Astrocyte (in vitro differentiated cells and primary cell): Measurements from ENCODE around the gene KRCC1. TPM values are rescaled to one million over a fixed set of nuclear protein-coding genes. Genes with fewer than 3 reads are reported as not detected.

Source experiments
- DNase-seq: peaks from one replicate; pipeline ENCODE4 v3.0.0-alpha.2; 2010; ENCODE audit warnings: low read depth
- FAIRE-seq: peaks from 2 replicates; lab custom pipeline; 2011; peaks lifted over from hg19 to GRCh38; lab: Jason Lieb, UNC
- H2AFZ ChIP-seq: 2 replicates; pipeline ENCODE4 v1.6.0; 2012; ENCODE audit warnings: low read depth, low read length, inconsistent platforms
- H3K27ac ChIP-seq: 2 replicates; pipeline ENCODE4 v1.5.1; 2011; ENCODE audit warnings: low read depth, low read length, inconsistent platforms
- H3K27me3 ChIP-seq: 2 replicates; pipeline ENCODE4 v1.6.0; 2011; ENCODE audit warnings: low read length, inconsistent platforms; ENCODE audit not compliant: insufficient read depth
- H3K36me3 ChIP-seq: 2 replicates; pipeline ENCODE4 v1.5.1; 2011; ENCODE audit warnings: low read length, inconsistent platforms; ENCODE audit not compliant: insufficient read depth
- H3K4me1 ChIP-seq: 2 replicates; pipeline ENCODE4 v1.5.1; 2011; ENCODE audit warnings: low read length, inconsistent platforms; ENCODE audit not compliant: insufficient read depth
- H3K4me2 ChIP-seq: 2 replicates; pipeline ENCODE4 v1.6.0; 2012; ENCODE audit warnings: low read length, inconsistent platforms
- H3K4me3 ChIP-seq: 2 replicates; pipeline ENCODE4 v1.5.1; 2011; ENCODE audit warnings: low read depth, mild to moderate bottlenecking, low read length, inconsistent platforms; ENCODE audit not compliant: insufficient read depth
- H3K79me2 ChIP-seq: 2 replicates; pipeline ENCODE4 v1.6.0; 2012; ENCODE audit warnings: mild to moderate bottlenecking, low read length, inconsistent platforms; ENCODE audit not compliant: insufficient read depth
- H3K9ac ChIP-seq: 2 replicates; pipeline ENCODE4 v1.6.0; 2012; ENCODE audit warnings: mild to moderate bottlenecking, low read length, inconsistent platforms
- H3K9me3 ChIP-seq: 2 replicates; pipeline ENCODE4 v1.5.1; 2012; ENCODE audit warnings: low read depth, mild to moderate bottlenecking, low read length, inconsistent platforms; ENCODE audit not compliant: insufficient read depth
- H4K20me1 ChIP-seq: 2 replicates; pipeline ENCODE4 v1.6.0; 2012; ENCODE audit warnings: low read length, inconsistent platforms; ENCODE audit not compliant: insufficient read depth
- H3K27ac Mint-ChIP-seq: one replicate; pipeline ENCODE4 v1.8.0; 2021; ENCODE audit warnings: mild to moderate bottlenecking, mixed read lengths; ENCODE audit not compliant: unreplicated experiment
- H3K27me3 Mint-ChIP-seq: one replicate; pipeline ENCODE4 v1.8.0; 2021; ENCODE audit warnings: low read depth, mixed read lengths; ENCODE audit not compliant: unreplicated experiment
- H3K36me3 Mint-ChIP-seq: one replicate; pipeline ENCODE4 v1.8.0; 2021; ENCODE audit warnings: low read depth, mixed read lengths; ENCODE audit not compliant: unreplicated experiment
- H3K4me1 Mint-ChIP-seq: one replicate; pipeline ENCODE4 v1.8.0; 2021; ENCODE audit warnings: low read depth, mixed read lengths; ENCODE audit not compliant: unreplicated experiment
- H3K4me3 Mint-ChIP-seq: one replicate; pipeline ENCODE4 v1.8.0; 2021; ENCODE audit warnings: mild to moderate bottlenecking, moderate library complexity, mixed read lengths; ENCODE audit not compliant: unreplicated experiment
- H3K9me3 Mint-ChIP-seq: one replicate; pipeline ENCODE4 v1.8.0; 2021; ENCODE audit warnings: mild to moderate bottlenecking, mixed read lengths; ENCODE audit not compliant: unreplicated experiment
- EZH2 ChIP-seq: IDR thresholded peaks from 2 replicates; pipeline ENCODE4 v1.6.1; 2012; ENCODE audit warnings: mild to moderate bottlenecking, low read length, inconsistent platforms; ENCODE audit not compliant: insufficient read depth
- total RNA-seq: library from RNA; stranded (reverse); gene quantifications from 2 replicates; pipeline ENCODE4 v1.2.1, GENCODE V29; 2021
- TF ChIP-seq, protein P1 (sequence below): IDR thresholded peaks from 2 replicates; pipeline ENCODE4 v1.5.1; 2011; ENCODE audit warnings: low read depth, mild to moderate bottlenecking, inconsistent platforms, low read length, moderate library complexity; ENCODE audit not compliant: insufficient read depth

The KRCC1 gene
- total RNA-seq, 1 donor from 2014 or later, result 17.7 TPM

DNA sequence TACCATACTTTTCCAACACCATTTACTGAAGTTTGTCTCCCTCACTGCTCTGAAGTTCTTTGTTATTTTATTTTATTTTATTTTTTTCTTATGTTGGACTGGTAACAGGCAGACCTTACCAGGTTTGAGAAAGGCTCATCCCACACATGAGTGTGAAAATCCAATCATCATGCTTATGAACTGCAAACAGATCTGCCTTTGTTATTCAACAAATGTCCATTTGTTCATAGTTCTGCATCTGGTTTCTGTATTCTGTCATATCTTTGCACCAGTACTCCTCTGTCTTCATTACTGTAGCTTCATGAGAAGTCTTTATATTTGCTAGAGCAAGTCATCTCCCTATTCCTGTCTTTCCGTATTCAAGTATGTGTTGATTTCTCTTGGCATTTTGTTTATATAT is 44.6 kb downstream of the KRCC1 start:
- H3K79me2 ChIP-seq, result no peaks in the 10 kb centered on the region
- H3K9me3 ChIP-seq, result no peaks in the 10 kb centered on the region
- H3K9ac ChIP-seq, result no peak overlapping the region
- H3K36me3 Mint-ChIP-seq, result no peaks in the 10 kb centered on the region
- DNase-seq, result no peak
- no peak for FAIRE-seq
- no peak overlapping the region for H3K4me2 ChIP-seq
- H3K27me3 Mint-ChIP-seq, result no peaks in the 10 kb centered on the region
- no peaks in the 10 kb centered on the region for H3K9me3 Mint-ChIP-seq
- no peak overlapping the region for H3K27ac Mint-ChIP-seq
- H3K4me3 ChIP-seq, result no peak overlapping the region
- no peaks in the 10 kb centered on the region for H3K4me1 ChIP-seq
- H4K20me1 ChIP-seq, result no peaks in the 10 kb centered on the region
- H3K4me1 Mint-ChIP-seq, result no peaks in the 10 kb centered on the region
- TF ChIP-seq, protein P1, sequence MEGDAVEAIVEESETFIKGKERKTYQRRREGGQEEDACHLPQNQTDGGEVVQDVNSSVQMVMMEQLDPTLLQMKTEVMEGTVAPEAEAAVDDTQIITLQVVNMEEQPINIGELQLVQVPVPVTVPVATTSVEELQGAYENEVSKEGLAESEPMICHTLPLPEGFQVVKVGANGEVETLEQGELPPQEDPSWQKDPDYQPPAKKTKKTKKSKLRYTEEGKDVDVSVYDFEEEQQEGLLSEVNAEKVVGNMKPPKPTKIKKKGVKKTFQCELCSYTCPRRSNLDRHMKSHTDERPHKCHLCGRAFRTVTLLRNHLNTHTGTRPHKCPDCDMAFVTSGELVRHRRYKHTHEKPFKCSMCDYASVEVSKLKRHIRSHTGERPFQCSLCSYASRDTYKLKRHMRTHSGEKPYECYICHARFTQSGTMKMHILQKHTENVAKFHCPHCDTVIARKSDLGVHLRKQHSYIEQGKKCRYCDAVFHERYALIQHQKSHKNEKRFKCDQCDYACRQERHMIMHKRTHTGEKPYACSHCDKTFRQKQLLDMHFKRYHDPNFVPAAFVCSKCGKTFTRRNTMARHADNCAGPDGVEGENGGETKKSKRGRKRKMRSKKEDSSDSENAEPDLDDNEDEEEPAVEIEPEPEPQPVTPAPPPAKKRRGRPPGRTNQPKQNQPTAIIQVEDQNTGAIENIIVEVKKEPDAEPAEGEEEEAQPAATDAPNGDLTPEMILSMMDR, result no peak
- no peak for TF ChIP-seq EZH2
- no peak overlapping the region for H3K27ac ChIP-seq
- no peak overlapping the region for H3K4me3 Mint-ChIP-seq
- peaks cover 8% of the 10 kb centered on the region for H3K27me3 ChIP-seq
- H3K36me3 ChIP-seq, result no peaks in the 10 kb centered on the region
- no peak overlapping the region for H2AFZ ChIP-seq

DNA sequence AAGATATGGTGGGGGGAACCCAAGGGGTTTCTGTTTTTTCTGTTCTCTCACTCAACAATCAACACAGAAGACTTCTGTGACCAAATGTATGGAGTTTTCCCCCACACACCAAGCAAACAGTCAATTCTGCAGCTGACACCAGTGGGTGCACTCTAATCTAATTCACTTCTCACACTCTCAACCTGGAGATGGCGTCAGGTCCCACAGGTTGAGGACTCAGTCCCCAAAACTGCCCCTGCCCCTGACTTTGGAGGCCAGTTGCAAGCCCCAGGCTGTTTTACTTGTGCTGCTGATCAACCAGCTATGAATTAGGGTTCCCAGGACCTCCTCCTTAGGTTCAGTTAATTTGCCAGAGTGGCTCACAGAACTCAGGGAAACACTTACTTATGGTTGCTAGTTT is 45.4 kb downstream of the KRCC1 start:
- Mint-ChIP-seq H3K27ac (no peak overlapping the region), H3K9me3 (no peaks in the 10 kb centered on the region), H3K27me3 (no peaks in the 10 kb centered on the region), H3K36me3 (no peaks in the 10 kb centered on the region), H3K4me1 (no peaks in the 10 kb centered on the region), H3K4me3 (no peak overlapping the region)
- Histone ChIP-seq H3K4me3 (no peak overlapping the region), H3K9me3 (no peaks in the 10 kb centered on the region), H3K4me2 (no peak overlapping the region), H3K9ac (no peak overlapping the region), H4K20me1 (no peaks in the 10 kb centered on the region), H3K79me2 (no peaks in the 10 kb centered on the region), H2AFZ (no peak overlapping the region), H3K27me3 (peaks cover 8% of the 10 kb centered on the region), H3K36me3 (no peaks in the 10 kb centered on the region), H3K27ac (no peak overlapping the region), H3K4me1 (no peaks in the 10 kb centered on the region)
- no peak for TF ChIP-seq EZH2
- TF ChIP-seq, protein P1, result no peak
- FAIRE-seq (no peak), DNase-seq (no peak)

DNA sequence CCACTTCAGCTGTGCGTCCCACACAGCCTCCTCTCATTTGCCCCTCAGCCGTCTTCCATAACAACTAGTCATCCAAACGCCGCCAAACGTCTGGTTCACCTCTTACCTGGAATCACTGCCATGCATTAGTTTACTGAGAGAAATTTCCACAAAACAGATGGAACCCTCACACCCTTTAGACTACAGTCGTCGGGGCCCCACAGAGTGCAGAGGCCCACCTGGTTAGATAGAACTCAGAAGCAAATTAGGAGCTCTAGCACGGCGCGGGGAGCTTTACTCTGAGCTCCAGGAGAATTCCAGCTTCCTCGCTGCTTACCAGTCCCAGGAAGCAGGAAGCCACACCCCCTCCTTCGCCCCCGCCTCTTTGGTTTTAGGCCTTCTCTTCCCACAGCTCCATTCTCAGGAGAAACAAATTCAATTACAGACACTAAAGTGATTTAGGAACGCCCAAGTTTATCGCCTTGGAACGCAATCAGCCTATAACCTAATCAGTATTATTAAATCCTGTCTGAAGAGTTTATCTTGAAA is 48.6 kb downstream of the KRCC1 start:
- Histone ChIP-seq H3K9ac (no peak overlapping the region), H3K4me2 (no peak overlapping the region), H2AFZ (no peak overlapping the region), H4K20me1 (no peaks in the 10 kb centered on the region), H3K27me3 (peaks cover 8% of the 10 kb centered on the region), H3K27ac (no peak overlapping the region), H3K4me3 (no peak overlapping the region), H3K9me3 (no peaks in the 10 kb centered on the region), H3K79me2 (no peaks in the 10 kb centered on the region), H3K36me3 (no peaks in the 10 kb centered on the region), H3K4me1 (no peaks in the 10 kb centered on the region)
- no peak overlapping the region for H3K4me3 Mint-ChIP-seq
- H3K36me3 Mint-ChIP-seq, result no peaks in the 10 kb centered on the region
- no peaks in the 10 kb centered on the region for H3K9me3 Mint-ChIP-seq
- TF ChIP-seq EZH2, result no peak
- TF ChIP-seq, protein P1, result no peak
- H3K27ac Mint-ChIP-seq, result no peak overlapping the region
- peaks cover 2% of the 10 kb centered on the region for H3K4me1 Mint-ChIP-seq
- peaks cover 3% of the 10 kb centered on the region for H3K27me3 Mint-ChIP-seq
- FAIRE-seq, result no peak
- no peak for DNase-seq
